ENCODE data around the gene CTXND1. TPM values are rescaled to one million over a fixed set of nuclear protein-coding genes. Genes with fewer than 3 reads are reported as not detected.
A peak's percentile ranks its signal among the peaks of the same experiment; 100 is the strongest.
"Not testable (repeated sequence)": the region's sequence is repeated elsewhere in the genome, so short reads cannot be mapped to it uniquely, and the experiment has no call there.

CTXND1 gene
- total RNA-seq, 3 donors from 2014 or later: 0.03 TPM; not detected in 2

GRCh38 chr15:80157215-80157614 lies 94.8 kb downstream of the CTXND1 start:
- H3K4me1 Mint-ChIP-seq (ENCODE audit: low read depth): peaks cover 30% of the 10 kb centered on the region
- H3K27me3 Mint-ChIP-seq (ENCODE audit: low read depth): no peaks in the 10 kb centered on the region
- no peak for ATAC-seq
- no peak for DNase-seq
- no peaks in the 10 kb centered on the region for H3K9me3 Mint-ChIP-seq
- peaks cover 8% of the 10 kb centered on the region for H3K36me3 Mint-ChIP-seq (ENCODE audit: insufficient read depth)
- H3K4me3 Mint-ChIP-seq: no peak overlapping the region

GRCh38 chr15:80156176-80156720 lies 95.8 kb downstream of the CTXND1 start:
- DNase-seq: no peak
- Mint-ChIP-seq H3K4me3 (no peak overlapping the region), H3K4me1 (ENCODE audit: low read depth) (peaks cover 29% of the 10 kb centered on the region), H3K27me3 (ENCODE audit: low read depth) (no peaks in the 10 kb centered on the region), H3K36me3 (ENCODE audit: insufficient read depth) (peaks cover 3% of the 10 kb centered on the region), H3K9me3 (no peaks in the 10 kb centered on the region)
- no peak for ATAC-seq

- peaks cover 23% of the 10 kb centered on the region for H3K4me1 Mint-ChIP-seq (ENCODE audit: low read depth)
- not testable (repeated sequence) for ATAC-seq; H3K9me3 Mint-ChIP-seq; H3K27me3 Mint-ChIP-seq (ENCODE audit: low read depth); H3K4me3 Mint-ChIP-seq; DNase-seq; H3K36me3 Mint-ChIP-seq (ENCODE audit: insufficient read depth)
These were observed 96.4 kb downstream of the CTXND1 start for GRCh38 chr15:80155378-80156175.

DNA sequence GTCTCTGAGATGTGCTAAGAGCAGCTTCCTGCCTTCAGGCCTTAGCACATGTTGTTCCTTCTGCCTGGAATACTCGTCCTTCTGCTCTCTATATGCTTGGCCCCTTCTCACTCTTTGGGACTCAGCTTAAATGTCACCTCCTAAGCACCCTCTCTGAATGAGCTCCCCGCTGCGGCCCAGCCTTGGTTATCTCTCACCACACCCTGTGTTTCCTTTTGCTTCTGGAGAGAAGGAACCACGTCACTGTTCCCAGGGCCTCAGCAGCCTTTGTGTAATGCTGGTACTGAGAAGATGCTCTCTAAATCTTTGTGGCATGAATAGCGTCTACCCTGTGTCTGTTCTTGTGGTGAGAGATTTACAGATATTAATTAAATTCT lies 97.0 kb downstream of the CTXND1 start:
- DNase-seq (no peak), ATAC-seq (no peak)
- Mint-ChIP-seq H3K27me3 (ENCODE audit: low read depth) (no peaks in the 10 kb centered on the region), H3K4me1 (ENCODE audit: low read depth) (peaks cover 18% of the 10 kb centered on the region), H3K4me3 (no peak overlapping the region), H3K9me3 (no peaks in the 10 kb centered on the region), H3K36me3 (ENCODE audit: insufficient read depth) (no peaks in the 10 kb centered on the region)

- DNase-seq (no peak), ATAC-seq (no peak)
- no peaks in the 10 kb centered on the region for H3K9me3 Mint-ChIP-seq
- peaks cover 13% of the 10 kb centered on the region for H3K4me1 Mint-ChIP-seq (ENCODE audit: low read depth)
- no peak overlapping the region for H3K4me3 Mint-ChIP-seq
- no peaks in the 10 kb centered on the region for H3K27me3 Mint-ChIP-seq (ENCODE audit: low read depth)
- no peaks in the 10 kb centered on the region for H3K36me3 Mint-ChIP-seq (ENCODE audit: insufficient read depth)
These were observed 97.7 kb downstream of the CTXND1 start for GRCh38 chr15:80154336-80154735.

DNA sequence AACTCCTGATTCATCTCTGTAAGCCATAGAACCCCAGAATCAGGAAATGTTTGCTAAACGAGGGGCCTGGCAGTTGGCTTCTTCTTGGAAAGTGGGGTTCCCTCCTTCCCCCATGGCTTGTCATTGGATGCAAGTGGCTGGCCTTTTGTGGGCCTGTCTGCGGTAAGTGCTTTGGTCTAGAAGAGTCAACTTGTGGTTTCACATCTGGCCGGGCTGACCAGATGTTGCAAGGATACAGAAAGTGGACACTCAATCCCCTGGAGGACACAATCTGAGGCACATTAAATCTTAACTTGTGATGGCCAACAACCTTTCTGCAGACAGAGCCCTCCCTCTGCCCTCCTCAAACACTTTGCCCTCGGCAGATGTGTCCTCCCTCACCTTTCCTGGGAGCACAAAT lies 98.1 kb downstream of the CTXND1 start:
- H3K27me3 Mint-ChIP-seq (ENCODE audit: low read depth): no peaks in the 10 kb centered on the region
- ATAC-seq (no peak), DNase-seq (no peak)
- no peaks in the 10 kb centered on the region for H3K9me3 Mint-ChIP-seq
- peak overlapping the region; percentile 86 for H3K4me3 Mint-ChIP-seq
- no peaks in the 10 kb centered on the region for H3K36me3 Mint-ChIP-seq (ENCODE audit: insufficient read depth)
- peaks cover 13% of the 10 kb centered on the region for H3K4me1 Mint-ChIP-seq (ENCODE audit: low read depth)

DNA sequence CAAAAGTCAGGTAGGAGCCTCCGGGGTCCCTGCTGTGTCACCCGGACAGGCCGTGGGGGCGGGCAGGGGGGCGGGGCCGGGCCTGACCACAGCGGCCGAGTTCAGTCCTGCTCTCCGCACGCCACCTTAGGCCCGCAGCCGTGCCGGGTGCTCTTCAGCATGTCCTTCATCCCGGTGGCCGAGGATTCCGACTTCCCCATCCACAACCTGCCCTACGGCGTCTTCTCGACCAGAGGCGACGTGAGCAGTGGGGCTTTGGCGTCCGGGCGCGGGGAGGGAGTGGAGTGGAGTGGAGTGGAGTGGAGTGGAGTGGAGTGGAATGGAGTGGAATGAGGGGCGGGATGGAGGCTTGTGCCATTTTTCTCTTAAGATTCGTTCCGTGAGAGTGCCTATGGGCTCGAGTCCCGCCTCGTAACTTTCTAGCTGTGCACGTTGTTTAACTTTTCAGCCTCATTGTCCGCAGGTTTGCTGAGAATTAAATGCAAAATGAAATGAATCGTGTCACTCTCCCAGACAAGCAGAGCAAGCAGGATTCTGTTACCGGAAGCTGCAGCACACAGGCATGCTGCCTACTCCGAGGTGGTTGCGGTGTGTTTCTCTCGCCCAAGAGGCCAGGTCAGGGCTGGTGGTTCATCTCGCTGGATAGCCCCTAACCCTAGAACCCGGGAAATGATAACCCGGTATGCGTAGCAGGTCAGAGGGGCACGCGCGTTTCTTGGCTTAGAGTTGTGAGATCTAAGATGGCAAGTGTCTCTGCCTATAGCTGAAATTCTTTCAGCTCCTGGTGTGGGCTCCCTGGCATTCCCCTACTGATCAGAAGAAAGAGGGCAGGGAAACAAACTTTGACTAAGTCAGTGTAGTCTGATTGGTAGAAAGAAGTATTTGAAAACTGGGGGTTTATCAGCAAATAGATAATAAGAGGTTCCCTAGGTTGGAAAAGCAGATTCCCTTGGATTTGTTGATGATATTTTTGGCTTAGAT lies 98.8 kb downstream of the CTXND1 start, which contains the start of gene FAH:
Gene FAH (plus strand): TSS at position 104 of the 981 bp plus-strand sequence. CDS start 56 bp downstream, at position 160.
- H3K27me3 Mint-ChIP-seq (ENCODE audit: low read depth): no peaks in the 10 kb centered on the region
- H3K4me1 Mint-ChIP-seq (ENCODE audit: low read depth): peaks cover 13% of the 10 kb centered on the region
- H3K4me3 Mint-ChIP-seq: peak within 1 kb of the TSS; percentile 86
- no peaks in the 10 kb centered on the region for H3K36me3 Mint-ChIP-seq (ENCODE audit: insufficient read depth)
- no peaks in the 10 kb centered on the region for H3K9me3 Mint-ChIP-seq
- no peak for DNase-seq
- peak; percentile 70 to 77 for ATAC-seq

GRCh38 chr15:80152180-80152895 lies 99.7 kb downstream of the CTXND1 start:
- Mint-ChIP-seq H3K4me1 (ENCODE audit: low read depth) (peaks cover 13% of the 10 kb centered on the region), H3K27me3 (ENCODE audit: low read depth) (no peaks in the 10 kb centered on the region), H3K9me3 (no peaks in the 10 kb centered on the region), H3K4me3 (peak overlapping the region; percentile 81), H3K36me3 (ENCODE audit: insufficient read depth) (no peaks in the 10 kb centered on the region)
- ATAC-seq: peak; percentile 78 to 85
- peak; percentile 85 for DNase-seq

GRCh38 chr15:80151576-80151975 lies 100.4 kb downstream of the CTXND1 start:
- Mint-ChIP-seq H3K9me3 (no peaks in the 10 kb centered on the region), H3K4me3 (peak overlapping the region; percentile 81), H3K27me3 (ENCODE audit: low read depth) (no peaks in the 10 kb centered on the region), H3K36me3 (ENCODE audit: insufficient read depth) (no peaks in the 10 kb centered on the region), H3K4me1 (ENCODE audit: low read depth) (peaks cover 13% of the 10 kb centered on the region)
- ATAC-seq (no peak), DNase-seq (no peak)

DNA sequence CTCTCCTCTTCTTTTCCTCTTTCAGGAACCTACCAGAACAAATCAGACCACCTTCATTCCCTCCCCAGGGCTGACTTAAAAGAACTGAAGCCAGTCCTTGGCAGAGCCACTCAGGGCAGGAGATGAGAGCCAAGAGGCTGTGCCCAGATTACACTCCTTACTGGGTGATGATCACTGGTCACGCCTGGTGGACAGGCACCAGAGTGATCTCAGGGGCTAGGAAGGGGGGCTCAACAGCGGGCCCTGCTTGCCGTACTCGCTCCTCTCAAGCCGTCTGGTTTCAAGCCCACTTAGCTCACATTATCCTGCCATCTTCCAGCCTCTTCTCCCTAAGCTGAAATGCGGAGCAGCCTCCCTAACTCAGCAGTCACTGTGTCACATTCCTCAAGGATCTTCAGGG lies 100.9 kb downstream of the CTXND1 start:
- H3K4me3 Mint-ChIP-seq: peak overlapping the region; percentile 14

More for the DNA sequence above, 100.9 kb downstream of the CTXND1 start:
- Mint-ChIP-seq H3K4me1 (ENCODE audit: low read depth) (peaks cover 13% of the 10 kb centered on the region), H3K27me3 (ENCODE audit: low read depth) (no peaks in the 10 kb centered on the region), H3K36me3 (ENCODE audit: insufficient read depth) (no peaks in the 10 kb centered on the region), H3K9me3 (no peaks in the 10 kb centered on the region)
- ATAC-seq (no peak), DNase-seq (no peak)

Other genes starting within 250 kb of the CTXND1 start
- 10 to 100 TPM; 21.9 to 24.7 (median 22.9) TPM for gene ZFAND6, start 192.5 kb downstream of the CTXND1 start, total RNA-seq
- 10 to 100 TPM; 20.2 to 28.0 (median 23.8) TPM for gene FAH, start 99.2 kb downstream of the CTXND1 start, total RNA-seq
- gene ARNT2, start 152.2 kb upstream of the CTXND1 start, total RNA-seq: under 1 TPM in 2 of 3 donors, not detected in 1; 0.11 to 0.15 TPM